ENCODE data around the gene MYH15.

MYH15 gene

GRCh38 chr3:108485146-108485545 lies 25.2 kb downstream of the MYH15 start:
- Histone ChIP-seq H3K27me3 (replicated peaks; ENCODE audit: control insufficient read depth, insufficient read depth, low read length) (no peaks in the 10 kb centered on the region; the same call in 1 of the 2 replicates), H3K4me3 (replicated peaks; ENCODE audit: low read depth, low read length) (no peak overlapping the region), H3K36me3 (ENCODE audit: control insufficient read depth, insufficient read depth, low read length) (no peaks in the 10 kb centered on the region)
- no peak for DNase-seq (ENCODE audit: extremely low read depth, insufficient read length)
- TF ChIP-seq CTCF (IDR thresholded peaks at IDR 0.05; ENCODE audit: insufficient read depth, low read length, poor library complexity, severe bottlenecking) = no peak

- TF ChIP-seq CTCF (IDR thresholded peaks at IDR 0.05; ENCODE audit: insufficient read depth, low read length, poor library complexity, severe bottlenecking) = no peak
These were observed 31.2 kb downstream of the MYH15 start for GRCh38 chr3:108479224-108479623.

GRCh38 chr3:108477511-108478147 lies 32.8 kb downstream of the MYH15 start:
- no peak for DNase-seq (ENCODE audit: extremely low read depth, insufficient read length)
- TF ChIP-seq CTCF (IDR thresholded peaks at IDR 0.05; ENCODE audit: insufficient read depth, low read length, poor library complexity, severe bottlenecking) = peak; percentile 67
- Histone ChIP-seq H3K4me3 (replicated peaks; ENCODE audit: low read depth, low read length) (no peak overlapping the region), H3K27me3 (replicated peaks; ENCODE audit: control insufficient read depth, insufficient read depth, low read length) (no peaks in the 10 kb centered on the region; the same call in 1 of the 2 replicates), H3K36me3 (ENCODE audit: control insufficient read depth, insufficient read depth, low read length) (no peaks in the 10 kb centered on the region)

More at GRCh38 chr3:108479224-108479623, 31.2 kb downstream of the MYH15 start:
- DNase-seq (ENCODE audit: extremely low read depth, insufficient read length) = no peak
- Histone ChIP-seq H3K36me3 (ENCODE audit: control insufficient read depth, insufficient read depth, low read length) (no peaks in the 10 kb centered on the region), H3K4me3 (replicated peaks; ENCODE audit: low read depth, low read length) (no peak overlapping the region), H3K27me3 (replicated peaks; ENCODE audit: control insufficient read depth, insufficient read depth, low read length) (no peaks in the 10 kb centered on the region; the same call in 1 of the 2 replicates)

GRCh38 chr3:108475220-108475782 lies 35.1 kb downstream of the MYH15 start:
- no peak for TF ChIP-seq CTCF (IDR thresholded peaks at IDR 0.05; ENCODE audit: insufficient read depth, low read length, poor library complexity, severe bottlenecking)
- Histone ChIP-seq H3K4me3 (replicated peaks; ENCODE audit: low read depth, low read length) (no peak overlapping the region), H3K36me3 (ENCODE audit: control insufficient read depth, insufficient read depth, low read length) (no peaks in the 10 kb centered on the region), H3K27me3 (replicated peaks; ENCODE audit: control insufficient read depth, insufficient read depth, low read length) (no peaks in the 10 kb centered on the region)
- DNase-seq (ENCODE audit: extremely low read depth, insufficient read length) = no peak

- Histone ChIP-seq H3K27me3 (replicated peaks; ENCODE audit: control insufficient read depth, insufficient read depth, low read length) (no peaks in the 10 kb centered on the region), H3K4me3 (replicated peaks; ENCODE audit: low read depth, low read length) (no peak overlapping the region), H3K36me3 (ENCODE audit: control insufficient read depth, insufficient read depth, low read length) (no peaks in the 10 kb centered on the region)
- DNase-seq (ENCODE audit: extremely low read depth, insufficient read length) = no peak
- no peak for TF ChIP-seq CTCF (IDR thresholded peaks at IDR 0.05; ENCODE audit: insufficient read depth, low read length, poor library complexity, severe bottlenecking)
These were observed 35.8 kb downstream of the MYH15 start for GRCh38 chr3:108474581-108474980.
